ENCODE data around the gene AKR1B1. TPM values are rescaled to one million over a fixed set of nuclear protein-coding genes. Genes with fewer than 3 reads are reported as not detected.
A peak's percentile ranks its signal among the peaks of the same experiment; 100 is the strongest.

AKR1B1 gene
- total and polyA plus RNA-seq, 2 of the 13 experiments (the other 11 are each of a cell fraction or from before 2014, with no cell fraction given): 89.9 to 133 TPM

- TF ChIP-seq, protein P1, sequence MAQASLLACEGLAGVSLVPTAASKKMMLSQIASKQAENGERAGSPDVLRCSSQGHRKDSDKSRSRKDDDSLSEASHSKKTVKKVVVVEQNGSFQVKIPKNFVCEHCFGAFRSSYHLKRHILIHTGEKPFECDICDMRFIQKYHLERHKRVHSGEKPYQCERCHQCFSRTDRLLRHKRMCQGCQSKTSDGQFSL (CRISPR knock-in tag; IDR thresholded peaks at IDR 0.05): no peak
- TF ChIP-seq MED1 (CRISPR knock-in tag; IDR thresholded peaks at IDR 0.05) (peak; percentile 70), MYC (CRISPR knock-in tag; IDR thresholded peaks at IDR 0.05; ENCODE audit: borderline replicate concordance) (no peak), ZKSCAN1 (IDR thresholded peaks at IDR 0.05; ENCODE audit: low read length) (no peak), ZNF747 (CRISPR knock-in tag; IDR thresholded peaks at IDR 0.05; ENCODE audit: borderline replicate concordance) (no peak), TEAD2 (CRISPR knock-in tag; IDR thresholded peaks at IDR 0.05) (no peak), BORCS8-MEF2B (CRISPR knock-in tag; IDR thresholded peaks at IDR 0.05) (peak; percentile 28; the same call in 1 of the 2 replicates), ZNF703 (CRISPR knock-in tag; IDR thresholded peaks at IDR 0.05; ENCODE audit: borderline replicate concordance) (no peak), ZFP1 (CRISPR knock-in tag; IDR thresholded peaks at IDR 0.05) (no peak), ZFP36L1 (CRISPR knock-in tag; IDR thresholded peaks at IDR 0.05) (no peak), RFX1 (IDR thresholded peaks at IDR 0.05) (no peak), ZNF800 (CRISPR knock-in tag; IDR thresholded peaks at IDR 0.05) (no peak), BCL3 (CRISPR knock-in tag; IDR thresholded peaks at IDR 0.05) (no peak), MZF1 (CRISPR knock-in tag; IDR thresholded peaks at IDR 0.05; ENCODE audit: borderline replicate concordance) (no peak), NONO (IDR thresholded peaks at IDR 0.05) (no peak), NONO (CRISPR knock-in tag; conservative IDR thresholded peaks at IDR 0.05) (no peak), MIER2 (CRISPR knock-in tag; IDR thresholded peaks at IDR 0.05) (no peak), ZNF282 (IDR thresholded peaks at IDR 0.05; ENCODE audit: partially characterized antibody) (no peak), SKI (IDR thresholded peaks at IDR 0.05; ENCODE audit: partially characterized antibody) (no peak), ZNF558 (CRISPR knock-in tag; IDR thresholded peaks at IDR 0.05; ENCODE audit: borderline replicate concordance) (no peak), JUND (CRISPR knock-in tag; IDR thresholded peaks at IDR 0.05) (no peak), RBAK (CRISPR knock-in tag; IDR thresholded peaks at IDR 0.05) (no peak)
- TF ChIP-seq, protein P2, sequence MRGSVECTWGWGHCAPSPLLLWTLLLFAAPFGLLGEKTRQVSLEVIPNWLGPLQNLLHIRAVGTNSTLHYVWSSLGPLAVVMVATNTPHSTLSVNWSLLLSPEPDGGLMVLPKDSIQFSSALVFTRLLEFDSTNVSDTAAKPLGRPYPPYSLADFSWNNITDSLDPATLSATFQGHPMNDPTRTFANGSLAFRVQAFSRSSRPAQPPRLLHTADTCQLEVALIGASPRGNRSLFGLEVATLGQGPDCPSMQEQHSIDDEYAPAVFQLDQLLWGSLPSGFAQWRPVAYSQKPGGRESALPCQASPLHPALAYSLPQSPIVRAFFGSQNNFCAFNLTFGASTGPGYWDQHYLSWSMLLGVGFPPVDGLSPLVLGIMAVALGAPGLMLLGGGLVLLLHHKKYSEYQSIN (CRISPR knock-in tag; IDR thresholded peaks at IDR 0.05; ENCODE audit: borderline replicate concordance): no peak
- TF ChIP-seq, protein P3, sequence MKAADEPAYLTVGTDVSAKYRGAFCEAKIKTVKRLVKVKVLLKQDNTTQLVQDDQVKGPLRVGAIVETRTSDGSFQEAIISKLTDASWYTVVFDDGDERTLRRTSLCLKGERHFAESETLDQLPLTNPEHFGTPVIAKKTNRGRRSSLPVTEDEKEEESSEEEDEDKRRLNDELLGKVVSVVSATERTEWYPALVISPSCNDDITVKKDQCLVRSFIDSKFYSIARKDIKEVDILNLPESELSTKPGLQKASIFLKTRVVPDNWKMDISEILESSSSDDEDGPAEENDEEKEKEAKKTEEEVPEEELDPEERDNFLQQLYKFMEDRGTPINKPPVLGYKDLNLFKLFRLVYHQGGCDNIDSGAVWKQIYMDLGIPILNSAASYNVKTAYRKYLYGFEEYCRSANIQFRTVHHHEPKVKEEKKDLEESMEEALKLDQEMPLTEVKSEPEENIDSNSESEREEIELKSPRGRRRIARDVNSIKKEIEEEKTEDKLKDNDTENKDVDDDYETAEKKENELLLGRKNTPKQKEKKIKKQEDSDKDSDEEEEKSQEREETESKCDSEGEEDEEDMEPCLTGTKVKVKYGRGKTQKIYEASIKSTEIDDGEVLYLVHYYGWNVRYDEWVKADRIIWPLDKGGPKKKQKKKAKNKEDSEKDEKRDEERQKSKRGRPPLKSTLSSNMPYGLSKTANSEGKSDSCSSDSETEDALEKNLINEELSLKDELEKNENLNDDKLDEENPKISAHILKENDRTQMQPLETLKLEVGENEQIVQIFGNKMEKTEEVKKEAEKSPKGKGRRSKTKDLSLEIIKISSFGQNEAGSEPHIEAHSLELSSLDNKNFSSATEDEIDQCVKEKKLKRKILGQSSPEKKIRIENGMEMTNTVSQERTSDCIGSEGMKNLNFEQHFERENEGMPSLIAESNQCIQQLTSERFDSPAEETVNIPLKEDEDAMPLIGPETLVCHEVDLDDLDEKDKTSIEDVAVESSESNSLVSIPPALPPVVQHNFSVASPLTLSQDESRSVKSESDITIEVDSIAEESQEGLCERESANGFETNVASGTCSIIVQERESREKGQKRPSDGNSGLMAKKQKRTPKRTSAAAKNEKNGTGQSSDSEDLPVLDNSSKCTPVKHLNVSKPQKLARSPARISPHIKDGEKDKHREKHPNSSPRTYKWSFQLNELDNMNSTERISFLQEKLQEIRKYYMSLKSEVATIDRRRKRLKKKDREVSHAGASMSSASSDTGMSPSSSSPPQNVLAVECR (CRISPR knock-in tag; IDR thresholded peaks at IDR 0.05; ENCODE audit: borderline replicate concordance): no peak; the same call in 1 of the 2 replicates
These were observed 39.8 kb downstream of the AKR1B1 start (continued) for GRCh38 chr7:134419085-134419484.

Data from HepG2 (cell line).